Measurements from ENCODE around the gene LSM7.
"Not testable (repeated sequence)": the region's sequence is repeated elsewhere in the genome, so short reads cannot be mapped to it uniquely, and the experiment has no call there.

LSM7 gene

DNA sequence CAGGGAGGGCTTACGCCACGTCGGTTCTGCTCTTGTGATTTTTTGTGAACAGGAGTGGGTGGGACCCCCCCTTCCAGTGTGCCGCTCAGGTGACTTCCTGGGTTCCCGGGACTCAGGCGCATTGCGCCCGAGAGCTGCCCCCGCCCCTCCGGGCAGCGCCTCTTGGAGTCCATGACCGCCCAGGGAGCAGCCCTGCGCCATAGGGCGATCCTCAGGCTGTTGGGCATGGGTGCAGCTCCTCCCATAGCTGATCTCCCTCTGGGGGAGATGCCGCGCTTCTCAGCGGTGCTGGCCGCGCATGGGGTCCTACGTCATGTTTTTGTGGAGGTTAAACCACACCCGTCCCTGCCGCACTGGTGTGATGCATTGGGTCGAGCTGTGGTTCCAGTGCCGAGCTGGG is 23.7 kb upstream of the LSM7 start:
- no peaks in the 10 kb centered on the region for H3K36me3 Mint-ChIP-seq (ENCODE audit: low read depth)
- no peak for DNase-seq
- H3K4me3 Mint-ChIP-seq, result no peak overlapping the region
- H3K27me3 Mint-ChIP-seq (ENCODE audit: low read depth, poor library complexity), result no peaks in the 10 kb centered on the region
- H3K27ac Mint-ChIP-seq, result no peak overlapping the region
- no peaks in the 10 kb centered on the region for H3K4me1 Mint-ChIP-seq
- H3K9me3 Mint-ChIP-seq, result no peaks in the 10 kb centered on the region
- TF ChIP-seq, protein P1, sequence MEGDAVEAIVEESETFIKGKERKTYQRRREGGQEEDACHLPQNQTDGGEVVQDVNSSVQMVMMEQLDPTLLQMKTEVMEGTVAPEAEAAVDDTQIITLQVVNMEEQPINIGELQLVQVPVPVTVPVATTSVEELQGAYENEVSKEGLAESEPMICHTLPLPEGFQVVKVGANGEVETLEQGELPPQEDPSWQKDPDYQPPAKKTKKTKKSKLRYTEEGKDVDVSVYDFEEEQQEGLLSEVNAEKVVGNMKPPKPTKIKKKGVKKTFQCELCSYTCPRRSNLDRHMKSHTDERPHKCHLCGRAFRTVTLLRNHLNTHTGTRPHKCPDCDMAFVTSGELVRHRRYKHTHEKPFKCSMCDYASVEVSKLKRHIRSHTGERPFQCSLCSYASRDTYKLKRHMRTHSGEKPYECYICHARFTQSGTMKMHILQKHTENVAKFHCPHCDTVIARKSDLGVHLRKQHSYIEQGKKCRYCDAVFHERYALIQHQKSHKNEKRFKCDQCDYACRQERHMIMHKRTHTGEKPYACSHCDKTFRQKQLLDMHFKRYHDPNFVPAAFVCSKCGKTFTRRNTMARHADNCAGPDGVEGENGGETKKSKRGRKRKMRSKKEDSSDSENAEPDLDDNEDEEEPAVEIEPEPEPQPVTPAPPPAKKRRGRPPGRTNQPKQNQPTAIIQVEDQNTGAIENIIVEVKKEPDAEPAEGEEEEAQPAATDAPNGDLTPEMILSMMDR (IDR thresholded peaks at IDR 0.05), result no peak

DNA sequence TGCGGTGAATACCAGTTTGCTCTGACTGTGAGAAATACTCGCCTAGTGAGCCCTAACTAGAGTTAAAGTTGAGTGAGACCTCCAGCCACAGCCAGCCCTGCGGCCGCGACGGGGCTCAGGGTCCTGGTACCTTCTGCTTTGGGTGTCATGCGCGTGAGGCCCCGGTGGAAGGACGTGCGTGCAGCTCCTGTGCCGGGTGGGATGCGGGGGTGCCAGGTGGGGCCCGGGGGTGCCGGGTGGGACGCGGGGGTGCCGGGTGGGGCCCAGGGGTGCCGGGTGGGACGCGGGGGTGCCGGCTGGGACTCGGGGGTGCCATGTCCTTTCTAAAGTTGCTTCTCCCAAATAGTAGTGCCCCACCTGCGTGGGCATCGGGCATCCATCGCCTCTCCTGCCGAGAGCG is 23.2 kb upstream of the LSM7 start:
- DNase-seq, result no peak
- Mint-ChIP-seq H3K27me3 (ENCODE audit: low read depth, poor library complexity) (no peaks in the 10 kb centered on the region), H3K9me3 (no peaks in the 10 kb centered on the region), H3K36me3 (ENCODE audit: low read depth) (no peaks in the 10 kb centered on the region), H3K4me3 (no peak overlapping the region), H3K4me1 (no peaks in the 10 kb centered on the region), H3K27ac (no peak overlapping the region)
- TF ChIP-seq, protein P1 (IDR thresholded peaks at IDR 0.05), result no peak

DNA sequence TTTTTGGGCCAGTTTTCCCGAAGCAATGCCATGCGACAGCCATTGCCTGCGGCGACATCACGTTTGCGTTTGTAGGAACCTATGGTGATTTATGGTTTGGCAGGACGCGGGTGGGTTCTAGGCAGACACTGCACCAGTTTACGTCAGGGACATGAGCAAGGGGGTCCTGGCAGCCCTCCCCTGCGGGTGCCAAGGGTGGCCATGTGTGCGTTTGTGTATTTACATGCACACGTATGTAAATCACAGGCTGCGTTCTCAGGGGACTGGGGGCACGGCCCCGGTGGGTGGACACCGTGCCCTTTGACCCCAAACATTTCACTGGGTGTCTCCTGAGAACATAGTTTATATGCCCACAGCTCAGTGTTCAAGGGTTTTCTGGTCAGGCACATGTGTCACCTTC is 22.3 kb upstream of the LSM7 start:
- TF ChIP-seq, protein P1 (IDR thresholded peaks at IDR 0.05), result no peak
- H3K27me3 Mint-ChIP-seq (ENCODE audit: low read depth, poor library complexity), result no peaks in the 10 kb centered on the region
- no peak overlapping the region for H3K27ac Mint-ChIP-seq
- H3K4me1 Mint-ChIP-seq, result peaks cover 4% of the 10 kb centered on the region
- peaks cover 4% of the 10 kb centered on the region for H3K36me3 Mint-ChIP-seq (ENCODE audit: low read depth)
- no peak overlapping the region for H3K4me3 Mint-ChIP-seq
- H3K9me3 Mint-ChIP-seq, result no peaks in the 10 kb centered on the region
- DNase-seq, result no peak

DNA sequence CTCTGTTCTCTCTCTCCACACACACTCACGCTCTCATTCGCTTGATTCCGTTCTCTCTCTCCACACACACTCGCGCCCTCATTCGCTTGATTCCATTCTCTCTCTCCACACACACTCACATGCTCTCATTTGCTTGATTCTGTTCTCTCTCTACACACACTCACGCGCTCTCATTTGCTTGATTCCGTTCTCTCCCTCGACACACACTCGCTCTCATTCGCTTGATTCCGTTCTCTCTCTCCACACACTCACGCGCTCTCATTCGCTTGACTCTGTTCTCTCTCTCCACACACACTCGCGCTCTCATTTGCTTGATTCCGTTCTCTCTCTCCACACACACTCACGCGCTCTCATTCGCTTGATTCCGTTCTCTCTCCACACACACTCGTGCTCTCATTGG is 21.4 kb upstream of the LSM7 start:
- H3K9me3 Mint-ChIP-seq; H3K36me3 Mint-ChIP-seq (ENCODE audit: low read depth); H3K4me3 Mint-ChIP-seq; H3K27ac Mint-ChIP-seq; H3K27me3 Mint-ChIP-seq (ENCODE audit: low read depth, poor library complexity); H3K4me1 Mint-ChIP-seq; DNase-seq: not testable (repeated sequence)

DNA sequence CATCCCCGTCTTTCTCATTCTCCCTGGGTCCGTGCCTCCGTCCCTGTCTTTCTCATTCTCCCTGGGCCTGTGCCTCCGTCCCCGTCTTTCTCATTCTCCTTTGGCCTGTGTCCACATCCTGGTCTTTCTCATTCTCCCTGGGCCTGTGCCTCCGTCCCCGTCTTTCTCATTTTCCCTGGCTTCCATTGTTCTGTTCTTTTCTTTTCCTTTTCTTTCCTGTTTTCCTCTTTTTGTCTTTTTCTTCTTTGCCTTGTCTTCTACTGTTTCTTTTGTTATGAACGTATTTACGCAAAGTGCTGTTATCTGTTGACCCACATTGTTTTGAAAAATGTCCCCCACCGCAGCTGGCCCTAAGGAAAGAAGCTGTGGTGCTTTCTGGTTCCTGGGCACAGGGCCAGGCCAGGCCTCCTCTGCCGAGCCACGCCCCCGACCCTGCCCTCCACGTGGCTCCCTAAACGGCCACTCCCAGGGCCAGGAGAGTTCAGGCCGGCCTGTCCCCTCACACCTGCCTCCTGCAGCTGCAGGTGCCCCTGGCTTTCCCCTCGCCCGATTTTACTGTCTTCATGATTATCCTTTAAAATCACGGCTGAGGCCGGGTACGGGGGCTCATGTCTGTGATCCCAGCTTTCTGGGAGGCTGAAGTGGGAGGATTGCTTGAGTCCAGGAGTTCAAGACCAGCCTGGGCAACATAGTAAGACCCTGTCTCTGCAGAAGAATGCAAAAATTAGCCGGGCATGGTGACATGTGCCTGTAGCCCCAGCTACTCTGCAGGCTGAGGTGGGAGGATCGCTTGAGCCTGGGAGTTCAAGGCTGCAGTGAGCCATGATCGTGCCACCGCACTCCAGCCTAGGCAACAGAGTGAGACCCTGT is 17.6 kb upstream of the LSM7 start:
- peaks cover 6% of the 10 kb centered on the region for H3K36me3 Mint-ChIP-seq (ENCODE audit: low read depth)
- no peak for DNase-seq
- H3K4me1 Mint-ChIP-seq, result peaks cover 5% of the 10 kb centered on the region
- H3K4me3 Mint-ChIP-seq, result no peak overlapping the region
- no peaks in the 10 kb centered on the region for H3K27me3 Mint-ChIP-seq (ENCODE audit: low read depth, poor library complexity)
- no peak overlapping the region for H3K27ac Mint-ChIP-seq
- H3K9me3 Mint-ChIP-seq, result no peaks in the 10 kb centered on the region
- TF ChIP-seq, protein P1 (IDR thresholded peaks at IDR 0.05), result no peak

DNA sequence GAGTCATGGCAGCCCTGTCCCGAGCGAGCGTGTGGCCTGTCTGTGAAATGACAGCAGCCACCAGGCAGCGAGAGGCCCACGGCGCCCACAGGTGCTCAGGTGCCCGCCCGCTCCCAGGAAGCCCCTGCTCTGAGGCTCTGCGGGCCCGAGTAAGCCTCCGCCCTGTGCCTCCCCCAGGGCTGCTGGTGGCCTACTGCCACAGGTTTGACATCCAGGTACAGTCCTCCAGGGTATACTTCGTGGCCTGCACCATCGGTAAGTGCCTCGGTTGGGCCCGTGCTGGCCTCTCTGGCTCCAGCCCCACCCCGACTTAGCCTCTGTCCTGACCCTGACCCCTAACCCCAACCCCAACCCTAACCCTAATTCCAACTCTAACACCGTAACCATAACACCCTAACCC is 16.7 kb upstream of the LSM7 start:
- Mint-ChIP-seq H3K27me3 (ENCODE audit: low read depth, poor library complexity) (no peaks in the 10 kb centered on the region), H3K9me3 (no peaks in the 10 kb centered on the region), H3K36me3 (ENCODE audit: low read depth) (peaks cover 6% of the 10 kb centered on the region), H3K4me1 (peaks cover 5% of the 10 kb centered on the region), H3K4me3 (no peak overlapping the region), H3K27ac (no peak overlapping the region)
- DNase-seq, result no peak
- TF ChIP-seq, protein P1 (IDR thresholded peaks at IDR 0.05), result no peak

All from nephron progenitor cell (in vitro differentiated cells).